HepG2 (cell line): Measurements from ENCODE around the gene TBC1D14. TPM values are rescaled to one million over a fixed set of nuclear protein-coding genes. Genes with fewer than 3 reads are reported as not detected.
A peak's percentile ranks its signal among the peaks of the same experiment; 100 is the strongest.

Experiments used
- BCL6 ChIP-seq: IDR thresholded peaks from 2 replicates; pipeline ENCODE4 v1.6.1; 2016; ENCODE audit warnings: missing genetic modification reagents, missing compliant biosample characterization
- DNMT3B ChIP-seq: conservative IDR thresholded peaks from 2 replicates; pipeline ENCODE4 v1.6.1; 2016; ENCODE audit warnings: missing biosample characterization, control low read depth
- EP300 ChIP-seq, 3 experiments: sonication (generic) in 1 of 3; formaldehyde crosslinking in 1 of 3; IDR thresholded peaks; 2 replicates each; pipeline versions ENCODE4 v1.5.1 to v1.6.1; 2011 to 2020; ENCODE audit warnings: low read depth in 2 of 3, low read length in 2 of 3, borderline replicate concordance in 1 of 3, improper control_type of control experiment in 1 of 3, mild to moderate bottlenecking in 1 of 3, missing genetic modification reagents in 1 of 3, moderate library complexity in 1 of 3
- EZH2 ChIP-seq: conservative IDR thresholded peaks from 2 replicates; pipeline ENCODE4 v1.6.1; 2012; ENCODE audit warnings: mild to moderate bottlenecking, low read depth, low read length, moderate library complexity
- GRHL1 ChIP-seq: sonication (generic); formaldehyde crosslinking; conservative IDR thresholded peaks from 2 replicates; pipeline ENCODE4 v1.8.0; 2022; ENCODE audit warnings: missing genetic modification reagents
- HIC2 ChIP-seq: sonication (generic); formaldehyde crosslinking; IDR thresholded peaks from 2 replicates; pipeline ENCODE4 v1.9.0; 2022; ENCODE audit warnings: low read depth, missing genetic modification reagents
- JUNB ChIP-seq: sonication (generic); formaldehyde crosslinking; IDR thresholded peaks from 2 replicates; pipeline ENCODE4 v1.8.0; 2022; ENCODE audit warnings: missing genetic modification reagents, mild to moderate bottlenecking, borderline replicate concordance
- NFATC3 ChIP-seq: sonication (generic); formaldehyde crosslinking; IDR thresholded peaks from 2 replicates; pipeline ENCODE4 v1.5.1; 2020; ENCODE audit warnings: mild to moderate bottlenecking, missing genetic modification reagents
- POLR2AphosphoS2 ChIP-seq: IDR thresholded peaks from 2 replicates; pipeline ENCODE4 v1.6.1; 2011; ENCODE audit warnings: low read depth, low read length, improper control_type of control experiment
- RAD21 ChIP-seq: fragments of 450-650 bp; formaldehyde crosslinking; IDR thresholded peaks from 2 replicates; pipeline ENCODE4 v1.5.0; 2020; ENCODE audit warnings: mild to moderate bottlenecking
- RERE ChIP-seq: IDR thresholded peaks from 2 replicates; pipeline ENCODE4 v1.6.1; 2016; ENCODE audit warnings: low read depth, missing genetic modification reagents, missing compliant biosample characterization
- SALL1 ChIP-seq: sonication (generic); formaldehyde crosslinking; IDR thresholded peaks from 2 replicates; pipeline ENCODE4 v1.8.0; 2022; ENCODE audit warnings: mild to moderate bottlenecking, missing genetic modification reagents
- SMARCC2 ChIP-seq: fragments of 450-650 bp; IDR thresholded peaks from 2 replicates; pipeline ENCODE4 v1.6.1; 2017; ENCODE audit warnings: antibody characterized with exemption, mild to moderate bottlenecking
- STAG1 ChIP-seq: sonication (generic); formaldehyde crosslinking; IDR thresholded peaks from 2 replicates; pipeline ENCODE4 v1.4.0; 2020; ENCODE audit warnings: missing genetic modification reagents
- ZBTB2 ChIP-seq: sonication (generic); formaldehyde crosslinking; IDR thresholded peaks from 2 replicates; pipeline ENCODE4 v1.8.0; 2022; ENCODE audit warnings: low read depth, missing genetic modification reagents
- ZNF12 ChIP-seq: sonication (generic); formaldehyde crosslinking; IDR thresholded peaks from 2 replicates; pipeline ENCODE4 v1.5.0; 2020; ENCODE audit warnings: missing genetic modification reagents
- ZNF30 ChIP-seq: sonication (generic); formaldehyde crosslinking; IDR thresholded peaks from 2 replicates; pipeline ENCODE4 v1.5.0; 2020; ENCODE audit warnings: mild to moderate bottlenecking, missing genetic modification reagents
- ZNF335 ChIP-seq: sonication (generic); formaldehyde crosslinking; IDR thresholded peaks from 2 replicates; pipeline ENCODE4 v1.4.0; 2020; ENCODE audit warnings: missing genetic modification reagents
- ZNF484 ChIP-seq: sonication (generic); formaldehyde crosslinking; IDR thresholded peaks from 2 replicates; pipeline ENCODE4 v1.5.1; 2020; ENCODE audit warnings: mild to moderate bottlenecking, low read depth, missing genetic modification reagents, borderline replicate concordance
- polyA plus RNA-seq, 8 experiments: library from polyadenylated mRNA; depleted of rRNA in 3 of 8; stranded (reverse) in 7 of 8; unstranded in 1 of 8; fragments of >200 nt; fragmentation: Illumina TruSeq in 4 of 8; extraction: Trizol in 4 of 8; gene quantifications; 2 replicates each; pipeline versions ENCODE4 v1.2.1 to v1.2.3, GENCODE V29; 2011 to 2016; ENCODE audit warnings: low read depth in 4 of 8, missing spikeins in 1 of 8, mixed read lengths in 1 of 8; ENCODE audit not compliant: insufficient read depth in 1 of 8
- total RNA-seq, 5 experiments: library from RNA; depleted of rRNA; stranded (reverse); fragments of >200 nt; fragmentation: Illumina TruSeq; extraction: Trizol; gene quantifications; 2 replicates each; pipeline ENCODE4 v1.2.3, GENCODE V29; 2016; ENCODE audit warnings: low read depth in 1 of 5

TBC1D14 gene
- total and polyA plus RNA-seq, 2 of the 13 experiments (the other 11 are each of a cell fraction or from before 2014, with no cell fraction given): 29.5 to 46.5 TPM

- TF ChIP-seq RERE (CRISPR knock-in tag): no peak
- TF ChIP-seq HIC2 (CRISPR knock-in tag): peak; percentile 55; the same call in 1 of the 2 replicates
- no peak for TF ChIP-seq EP300 (IDR thresholded peaks at IDR 0.05; ENCODE audit: low read depth in 2 of 2, low read length in 2 of 2)
- no peak for TF ChIP-seq EP300 (CRISPR knock-in tag; IDR thresholded peaks at IDR 0.05; ENCODE audit: borderline replicate concordance)
- TF ChIP-seq NFATC3: no peak
- no peak for TF ChIP-seq SMARCC2
- TF ChIP-seq DNMT3B (CRISPR knock-in tag): no peak
- peak; percentile 84 for TF ChIP-seq RAD21 (CRISPR knock-in tag)
- TF ChIP-seq JUNB (CRISPR knock-in tag): no peak
- peak; percentile 95 for TF ChIP-seq STAG1
- no peak for TF ChIP-seq ZNF335 (CRISPR knock-in tag)
- TF ChIP-seq ZNF12 (CRISPR knock-in tag): peak; percentile 20; the same call in 1 of the 2 replicates
- no peak for TF ChIP-seq ZNF484 (CRISPR knock-in tag)
- no peak for TF ChIP-seq EZH2
- peak; percentile 22; the same call in 1 of the 2 replicates for TF ChIP-seq BCL6 (CRISPR knock-in tag)
- no peak for TF ChIP-seq ZBTB2 (CRISPR knock-in tag)
- no peak for TF ChIP-seq GRHL1 (CRISPR knock-in tag)
- TF ChIP-seq ZNF30 (CRISPR knock-in tag): no peak
- TF ChIP-seq POLR2AphosphoS2: no peak
- peak; percentile 66 for TF ChIP-seq SALL1 (CRISPR knock-in tag)
Observed at GRCh38 chr4:7070729-7071511, 161.3 kb downstream of the TBC1D14 start (continued).
